Globus pallidus (tissue), 1 donor: ENCODE data around the gene TCFL5.

ENCODE experiments used
- DNase-seq: peaks from one replicate; pipeline ENCODE4 v3.0.0-alpha.2; 2015; ENCODE audit warnings: low spot score

TCFL5 gene

DNA sequence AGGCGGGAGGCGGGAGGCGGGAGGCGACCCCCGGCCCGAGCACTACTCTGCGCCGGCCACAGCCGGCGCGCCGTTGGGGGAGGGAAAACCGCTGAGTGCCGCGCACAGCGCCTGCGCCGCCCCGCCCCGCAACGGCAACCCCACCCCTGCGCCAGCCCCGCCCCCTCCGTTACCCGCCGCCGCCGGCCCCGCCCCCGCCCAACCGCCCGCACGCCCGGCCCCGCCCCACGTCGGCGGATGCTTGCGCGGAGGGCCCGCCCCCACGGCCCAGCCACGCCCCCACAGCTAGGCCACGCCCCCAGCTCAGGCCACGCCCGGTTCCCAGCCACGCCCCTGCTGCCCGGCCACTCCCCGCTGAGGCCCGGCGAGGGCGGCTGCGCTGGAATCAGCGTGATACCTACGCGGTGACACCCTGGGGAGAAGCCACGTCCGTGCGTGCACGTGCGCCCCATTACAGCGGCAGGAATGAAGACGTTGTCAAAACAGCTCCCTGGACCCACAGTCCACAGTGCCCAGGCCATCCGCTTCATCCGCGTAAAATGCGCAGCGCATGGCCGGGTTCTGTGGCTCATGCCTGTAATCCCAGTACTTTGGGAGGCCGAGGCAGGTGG lies at the start of gene TCFL5:
TSS of gene TCFL5 (minus strand) at position 97 of the 611 bp plus-strand sequence. CDS start 152 bp downstream, outside the sequence.
- peak; percentile 86 for DNase-seq

DNA sequence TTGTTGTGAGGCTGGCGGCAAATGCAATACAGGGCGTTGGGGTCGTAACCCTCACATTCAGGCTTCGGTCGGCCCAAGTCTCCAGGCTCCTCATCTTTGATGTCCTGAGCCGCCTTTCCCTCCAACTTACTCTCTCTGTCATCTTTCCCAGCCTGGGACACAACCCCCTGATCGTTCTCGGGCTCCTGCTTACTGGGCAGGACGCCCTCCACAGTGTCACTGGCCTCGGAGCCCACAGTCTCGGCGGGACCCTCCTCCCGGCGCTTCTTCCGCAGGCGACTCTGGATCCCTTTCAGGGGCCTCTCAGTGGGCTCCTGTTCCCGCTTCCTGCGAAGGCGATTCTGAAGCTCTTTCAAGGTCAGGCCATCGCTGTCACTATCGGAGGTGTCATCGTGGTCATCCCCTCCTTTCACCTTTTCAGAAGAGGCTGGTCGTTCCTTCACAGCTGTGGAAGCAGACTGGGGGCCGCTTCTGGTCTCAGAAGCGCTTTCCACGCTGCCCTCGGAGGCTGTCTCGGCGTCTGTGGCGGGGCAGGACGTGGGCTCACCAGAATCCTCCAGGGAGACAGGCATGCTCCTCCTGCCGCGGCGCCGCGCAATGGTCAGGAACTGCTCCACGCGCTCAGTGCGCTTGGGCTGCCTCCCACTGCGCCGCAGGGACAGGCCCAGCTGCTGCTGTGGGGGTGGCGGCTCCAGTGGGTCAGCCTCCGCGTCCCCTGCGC lies 49.3 kb upstream of the TCFL5 start:
- DNase-seq: no peak

GRCh38 chr20:62910217-62910766 lies 48.7 kb upstream of the TCFL5 start:
- no peak for DNase-seq

GRCh38 chr20:62908971-62909791 lies 47.6 kb upstream of the TCFL5 start:
- no peak for DNase-seq

GRCh38 chr20:62907384-62908317 lies 46.0 kb upstream of the TCFL5 start:
- no peak for DNase-seq

DNA sequence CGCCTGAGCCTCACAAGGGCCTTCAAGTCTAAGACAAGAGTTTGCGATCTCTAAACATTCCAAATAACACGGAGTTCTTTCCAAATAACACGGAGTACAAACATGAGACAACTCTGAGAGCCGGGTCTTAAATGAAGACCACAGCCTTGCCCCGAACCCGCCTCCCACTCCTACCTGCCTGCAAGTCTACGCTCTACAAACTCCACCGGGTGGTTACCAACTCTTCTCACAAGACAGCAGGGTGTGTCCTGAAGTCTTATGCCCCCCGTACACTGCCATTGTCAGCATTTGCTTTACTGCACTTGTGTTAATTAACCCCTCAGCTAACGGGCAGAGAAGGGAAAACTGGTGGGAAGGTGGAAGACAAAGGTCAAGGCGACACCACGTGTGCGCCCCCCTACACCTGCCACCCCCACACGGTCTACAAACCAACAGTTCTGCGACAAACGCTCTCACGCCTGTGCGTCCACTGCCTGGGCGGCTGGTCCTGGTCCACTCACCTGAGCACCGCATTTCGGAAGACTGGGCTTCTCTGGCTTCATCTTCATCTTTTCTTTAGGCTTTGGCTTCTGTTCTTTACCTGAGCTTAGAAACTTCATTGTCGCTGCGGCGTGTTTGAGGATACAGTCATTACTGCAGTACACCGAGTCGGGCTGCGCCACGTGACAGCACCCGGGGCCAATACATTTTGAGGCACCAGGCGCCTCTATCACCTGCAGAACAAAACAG lies 45.2 kb upstream of the TCFL5 start:
- no peak for DNase-seq

DNA sequence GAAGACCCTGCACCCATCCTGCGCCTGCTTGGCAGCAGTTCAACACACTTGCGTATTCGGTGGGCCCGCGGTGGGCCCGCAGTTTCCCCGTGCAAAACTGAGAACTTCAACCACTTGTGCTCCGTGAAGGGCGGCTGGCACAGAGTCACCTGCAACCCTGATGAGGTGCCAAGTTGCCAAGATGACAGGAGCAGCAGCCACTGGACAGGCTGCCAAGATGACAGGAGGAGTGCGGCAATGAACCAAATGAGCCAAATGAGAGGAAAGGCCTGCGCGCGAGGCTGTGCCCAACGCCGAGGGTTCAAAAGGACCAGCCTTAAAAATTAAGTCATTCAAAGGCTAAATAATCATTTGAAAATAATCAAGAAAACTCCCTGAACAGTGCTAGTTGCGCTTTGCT lies 44.6 kb upstream of the TCFL5 start:
- no peak for DNase-seq

DNA sequence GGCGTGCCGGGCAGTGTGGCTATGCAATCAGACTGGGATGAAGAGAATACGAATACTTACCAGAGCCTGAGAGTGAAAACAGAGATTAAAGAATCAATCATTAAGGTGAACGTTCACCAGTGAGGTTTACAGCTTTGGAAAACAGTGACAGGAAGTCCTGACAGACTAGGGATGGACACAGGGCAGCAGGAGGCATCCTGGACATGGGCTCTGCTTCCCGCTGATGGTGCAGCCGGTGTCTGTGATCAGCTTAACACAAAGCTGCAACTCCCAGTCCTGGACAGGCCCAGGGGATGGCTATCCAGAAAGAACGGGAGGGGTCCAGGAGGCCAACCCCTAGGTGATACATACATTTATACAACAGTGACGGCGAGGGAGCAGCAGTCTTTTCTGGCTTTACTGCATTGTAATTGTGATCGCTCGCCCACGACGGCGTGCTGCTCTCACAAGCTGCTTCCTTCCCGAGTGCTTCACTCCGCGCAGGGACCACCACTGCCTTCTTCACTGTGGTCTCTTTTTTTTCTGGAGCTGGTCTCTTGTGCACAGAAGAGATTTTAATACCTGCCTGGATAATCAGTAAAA lies 44.0 kb upstream of the TCFL5 start:
- DNase-seq: no peak

- DNase-seq: no peak
These were observed 41.4 kb upstream of the TCFL5 start for GRCh38 chr20:62902926-62903615.

DNA sequence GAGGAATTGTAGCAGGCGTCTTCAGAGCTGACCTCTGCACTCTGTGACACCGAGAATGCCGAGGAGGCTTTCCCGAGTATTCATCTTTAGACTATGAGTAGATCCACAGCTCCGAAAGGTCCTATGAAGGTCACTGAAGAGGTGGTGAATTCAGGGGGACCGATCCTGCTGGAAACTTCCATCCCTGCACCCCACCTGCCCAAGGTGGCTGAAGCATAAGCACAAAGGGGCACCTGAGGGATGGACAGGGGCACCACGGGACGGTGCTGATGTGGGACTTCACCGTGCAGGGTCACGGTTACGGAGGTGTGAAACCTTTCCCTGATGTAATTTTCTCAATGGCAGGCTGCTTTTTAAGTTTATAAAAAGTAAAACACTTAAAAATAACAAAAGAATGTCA lies 40.3 kb upstream of the TCFL5 start:
- no peak for DNase-seq

DNA sequence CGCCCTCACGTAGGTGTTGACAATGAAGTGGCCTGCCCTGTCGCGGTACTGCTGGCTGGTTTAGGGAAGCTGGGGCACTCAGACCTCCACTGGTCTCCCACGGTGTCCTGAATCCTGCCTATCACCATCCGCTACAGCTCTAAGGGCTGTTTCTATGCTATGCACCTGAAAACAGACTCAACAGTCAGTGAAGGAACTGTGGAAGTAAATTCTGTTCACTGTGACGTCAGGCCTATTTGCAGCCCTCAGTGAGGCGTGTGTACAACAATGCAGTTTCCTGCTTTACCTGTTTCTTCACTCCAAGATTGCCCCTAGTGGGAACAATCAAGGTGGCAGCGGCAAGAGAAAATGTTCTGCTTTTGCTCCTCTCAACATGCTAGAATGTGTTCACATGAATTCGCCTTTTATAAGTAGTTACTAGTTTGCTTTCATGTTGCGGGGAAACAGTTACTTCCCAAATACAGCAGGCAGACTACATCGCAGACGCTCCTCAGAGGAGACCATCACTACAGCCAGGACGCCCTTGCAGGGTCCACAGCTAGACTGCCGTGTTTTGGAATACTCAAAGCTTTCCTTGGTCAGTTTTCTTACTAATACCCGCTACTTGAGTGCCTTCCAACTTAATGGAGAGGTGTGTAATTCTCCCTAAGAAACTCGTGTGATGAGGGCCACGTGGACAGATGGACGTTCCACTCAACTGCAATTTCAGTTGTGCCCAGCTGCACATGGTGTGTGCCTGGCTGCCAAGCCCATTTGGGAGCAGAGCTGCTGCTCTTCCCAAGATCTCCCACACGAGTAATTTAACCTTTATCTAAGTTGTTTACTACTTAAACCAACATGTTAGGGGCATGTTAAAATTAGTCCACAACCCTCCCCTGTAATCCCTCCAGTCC lies 39.3 kb upstream of the TCFL5 start:
- no peak for DNase-seq

DNA sequence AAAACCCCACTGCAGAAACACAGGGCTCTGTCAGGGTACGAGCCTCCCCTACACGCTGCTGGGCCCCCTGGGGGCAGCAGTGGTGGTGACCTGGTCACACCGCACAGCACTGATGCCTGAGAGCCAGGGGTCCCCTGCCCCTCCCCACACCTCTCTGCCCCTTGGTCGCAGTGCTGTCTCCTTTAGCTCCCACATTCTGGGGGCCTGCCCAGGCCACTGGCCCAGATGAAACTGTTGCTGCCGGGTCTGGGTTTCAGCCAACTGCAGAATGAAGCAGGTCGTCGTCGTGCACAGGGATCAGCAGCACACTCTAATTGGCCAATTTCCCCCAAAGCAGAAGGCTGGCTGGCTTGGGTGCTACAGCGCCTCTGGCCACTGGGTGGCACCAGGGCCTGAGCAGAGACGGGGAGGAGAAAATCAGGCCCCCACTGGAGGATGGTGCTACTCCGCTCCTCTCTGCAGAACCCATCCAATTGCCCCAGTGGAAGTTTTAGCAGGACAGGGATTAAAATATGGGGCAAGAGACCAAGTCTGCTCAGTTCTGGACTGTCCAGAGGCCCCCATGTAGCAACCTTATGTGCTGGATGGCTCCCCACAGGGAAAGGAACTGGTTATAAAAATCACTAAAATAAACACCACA lies 38.5 kb upstream of the TCFL5 start:
- peak; percentile 69 for DNase-seq

DNA sequence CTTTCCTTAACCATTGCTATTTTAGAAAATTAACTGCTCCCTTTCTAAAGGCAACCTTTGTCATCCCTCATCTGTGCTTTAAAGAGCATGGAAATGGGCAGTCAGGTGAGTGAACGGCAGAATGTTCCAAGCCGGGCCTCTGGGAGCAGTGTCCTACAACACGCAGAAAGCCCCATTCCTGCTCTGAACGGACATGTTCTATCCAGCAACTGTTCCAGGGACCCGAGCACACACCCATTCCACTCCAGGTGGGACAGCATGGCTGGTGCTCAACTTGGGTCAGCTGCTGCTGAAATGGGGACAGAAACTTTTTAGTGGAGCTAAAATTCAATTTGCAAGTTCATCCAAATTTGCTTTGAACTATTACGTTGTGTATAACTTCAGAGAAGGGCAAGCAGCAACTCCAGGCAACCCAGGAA lies 38.0 kb upstream of the TCFL5 start:
- DNase-seq: no peak

DNA sequence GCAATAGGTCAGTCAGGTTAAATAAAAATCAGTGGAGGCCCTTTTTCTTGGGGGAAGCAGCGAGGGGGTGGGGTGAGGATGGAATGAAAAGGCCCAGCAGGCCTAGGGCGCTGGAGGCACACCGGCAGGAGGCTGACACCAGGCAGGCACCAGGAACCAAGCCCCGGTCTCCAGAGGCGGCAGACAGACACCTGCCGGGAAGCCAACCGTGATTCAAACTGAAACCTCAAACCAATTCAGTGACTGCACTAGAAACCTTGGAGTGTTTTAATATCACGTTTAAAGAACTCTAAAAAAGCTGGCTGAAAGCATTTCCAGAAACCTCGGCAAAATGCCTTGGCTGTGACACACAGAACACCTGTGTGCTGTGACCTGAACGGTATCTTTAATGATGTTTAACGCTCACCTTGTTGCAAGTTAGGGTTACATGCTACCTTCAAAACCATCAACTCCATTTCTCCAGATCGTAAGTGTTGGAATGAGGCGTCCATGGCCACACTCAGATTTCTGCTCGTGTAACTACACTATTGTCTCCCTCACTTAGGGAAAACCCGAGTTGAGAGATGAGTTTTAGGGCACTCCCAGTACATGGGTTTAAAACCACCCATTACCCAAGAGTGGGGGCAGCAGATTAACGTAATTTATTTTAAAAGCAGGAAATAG lies 37.5 kb upstream of the TCFL5 start:
- DNase-seq: no peak

GRCh38 chr20:62898093-62898964 lies 36.7 kb upstream of the TCFL5 start:
- DNase-seq: no peak

GRCh38 chr20:62897666-62898065 lies 36.0 kb upstream of the TCFL5 start:
- no peak for DNase-seq

DNA sequence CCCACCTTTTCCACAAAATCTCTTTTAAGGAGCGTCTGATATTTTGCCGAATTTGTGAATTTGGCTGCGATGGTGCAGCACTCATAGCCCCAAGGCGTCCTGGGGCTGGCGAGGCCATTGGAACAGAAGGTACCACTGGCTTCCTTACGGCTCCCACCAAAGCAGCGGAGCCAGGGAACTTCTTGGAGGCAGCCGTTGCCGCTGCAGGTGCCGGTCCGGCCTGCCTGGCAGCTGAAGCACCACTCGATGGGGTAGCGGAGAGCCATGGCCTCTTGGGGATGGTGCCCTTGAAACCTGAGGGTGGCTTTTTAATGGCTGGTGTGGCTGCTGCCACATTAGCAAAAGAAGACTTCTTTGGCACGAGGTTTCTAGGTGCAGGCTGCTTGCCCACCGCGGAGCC lies 34.9 kb upstream of the TCFL5 start:
- no peak for DNase-seq
